Endothelial cell of umbilical vein (primary cell): ENCODE data around the gene ZMAT3. TPM values are rescaled to one million over a fixed set of nuclear protein-coding genes. Genes with fewer than 3 reads are reported as not detected.

ENCODE experiments used
- BruUV-seq: library from RNA; stranded (reverse); fragments of 400-500 nt; replicated peaks from 2 replicates; lab custom pipeline; 2021; lab: Mats Ljungman, UMichigan
- CTCF ChIA-PET: fragments of 300-600, 350-600 bp; sonication (Branson Sonifier 250); formaldehyde crosslinking; loops from one replicate; lab custom pipeline; 2021; ENCODE audit warnings: antibody characterized with exemption, inconsistent platforms; lab: Charles Lee
- POLR2A ChIA-PET: fragments of 300-600, 350-600 bp; sonication (Branson Sonifier 250); formaldehyde crosslinking; loops from one replicate; lab custom pipeline; 2021; ENCODE audit warnings: antibody characterized with exemption, inconsistent platforms; lab: Charles Lee
- DNase-seq: peaks from one replicate; pipeline ENCODE4 v3.0.0-alpha.2; 2011; ENCODE audit warnings: low read depth, low spot score
- FAIRE-seq: peaks from 2 replicates; lab custom pipeline; 2011; peaks lifted over from hg19 to GRCh38; lab: Jason Lieb, UNC
- H2AFZ ChIP-seq: 2 replicates; pipeline ENCODE4 v1.6.0; 2012; ENCODE audit warnings: low read depth, low read length, control low read depth, inconsistent platforms
- H3K27ac ChIP-seq: 2 replicates; pipeline ENCODE4 v1.5.1; 2011; ENCODE audit warnings: low read depth, mild to moderate bottlenecking, control low read depth, low read length, moderate library complexity; ENCODE audit not compliant: insufficient read depth
- H3K27me3 ChIP-seq, 2 experiments: 2 replicates each; pipeline versions ENCODE4 v1.6.0 to v1.6.1; 2011; ENCODE audit warnings: low read length in 2 of 2, mixed read lengths in 1 of 2; ENCODE audit not compliant: control insufficient read depth in 2 of 2, insufficient read depth in 2 of 2
- H3K36me3 ChIP-seq, 2 experiments: 2 replicates in 1 of 2; 3 replicates in 1 of 2; pipeline ENCODE4 v1.5.1; 2011; ENCODE audit warnings: low read length in 2 of 2, mild to moderate bottlenecking in 1 of 2, moderate library complexity in 1 of 2; ENCODE audit not compliant: control insufficient read depth in 2 of 2, insufficient read depth in 2 of 2; ENCODE audit errors: extremely low read depth in 1 of 2
- H3K4me1 ChIP-seq: 3 replicates; pipeline ENCODE4 v1.5.1; 2011; ENCODE audit warnings: mild to moderate bottlenecking, low read length; ENCODE audit not compliant: control insufficient read depth, insufficient read depth; ENCODE audit errors: extremely low read depth
- H3K4me2 ChIP-seq: 2 replicates; pipeline ENCODE4 v1.6.1; 2011; ENCODE audit warnings: low read length, control low read depth, mixed read lengths; ENCODE audit not compliant: insufficient read depth
- H3K4me3 ChIP-seq, 3 experiments: fragments of 200-600 bp in 1 of 3; sonication (generic), shearing (Covaris generic) in 1 of 3; replicated peaks in 1 of 3; 2 replicates each; pipeline ENCODE4 v1.5.1; 2011 to 2016; ENCODE audit warnings: control low read depth in 3 of 3, low read length in 3 of 3, mild to moderate bottlenecking in 2 of 3, inconsistent platforms in 1 of 3, low read depth in 1 of 3, moderate library complexity in 1 of 3; ENCODE audit not compliant: insufficient read depth in 1 of 3
- H3K79me2 ChIP-seq: 2 replicates; pipeline ENCODE4 v1.6.0; 2012; ENCODE audit warnings: low read length, inconsistent platforms; ENCODE audit not compliant: control insufficient read depth, insufficient read depth
- H3K9ac ChIP-seq: replicated peaks from 2 replicates; pipeline ENCODE3; 2011; ENCODE audit warnings: low read length, control low read depth; ENCODE audit not compliant: insufficient read depth; ENCODE audit errors: extremely low read depth
- H3K9me1 ChIP-seq: replicated peaks from 3 replicates; pipeline ENCODE4 v1.6.0; 2011; ENCODE audit warnings: mild to moderate bottlenecking, low read length; ENCODE audit not compliant: control insufficient read depth, insufficient read depth; ENCODE audit errors: extremely low read depth
- H3K9me3 ChIP-seq: replicated peaks from 2 replicates; pipeline ENCODE4 v1.5.1; 2012; ENCODE audit warnings: low read length, inconsistent platforms; ENCODE audit not compliant: control insufficient read depth, insufficient read depth
- H4K20me1 ChIP-seq: replicated peaks from 2 replicates; pipeline ENCODE3; 2011; ENCODE audit warnings: mild to moderate bottlenecking, low read length; ENCODE audit not compliant: control insufficient read depth, insufficient read depth; ENCODE audit errors: extremely low read depth
- CTCF ChIP-seq, 2 donors: IDR thresholded peaks; 1 replicate in 1 of 2; 2 replicates in 1 of 2; pipeline ENCODE4 v1.5.1; 2011; ENCODE audit warnings: low read length in 2 of 2, mild to moderate bottlenecking in 2 of 2, moderate library complexity in 2 of 2, control low read depth in 1 of 2, inconsistent platforms in 1 of 2, low read depth in 1 of 2; ENCODE audit not compliant: insufficient read depth in 1 of 2; ENCODE audit errors: extremely low read depth in 1 of 2
- FOS ChIP-seq: IDR thresholded peaks from 2 replicates; pipeline ENCODE4 v1.6.1; 2011; ENCODE audit warnings: mild to moderate bottlenecking, low read length, moderate library complexity, borderline replicate concordance; ENCODE audit not compliant: insufficient read depth
- GATA2 ChIP-seq: IDR thresholded peaks from 2 replicates; pipeline ENCODE4 v1.7.0; 2011; ENCODE audit warnings: low read depth, mild to moderate bottlenecking, moderate library complexity, mixed read lengths, low read length; ENCODE audit not compliant: insufficient read length, insufficient read depth
- JUN ChIP-seq: IDR thresholded peaks from 2 replicates; pipeline ENCODE4 v1.6.1; 2011; ENCODE audit warnings: borderline replicate concordance, low read depth; ENCODE audit not compliant: insufficient read length, insufficient read depth
- MAX ChIP-seq: IDR thresholded peaks from 2 replicates; pipeline ENCODE4 v1.6.1; 2011; ENCODE audit not compliant: insufficient read depth, insufficient read length
- MYC ChIP-seq: IDR thresholded peaks from one replicate; pipeline ENCODE4 v1.6.1; 2011; ENCODE audit warnings: mild to moderate bottlenecking, low read depth, low read length
- POLR2AphosphoS5 ChIP-seq: IDR thresholded peaks from 2 replicates; pipeline ENCODE4 v1.6.1; 2012; ENCODE audit warnings: low read depth, mild to moderate bottlenecking, control low read depth, low read length, moderate library complexity; ENCODE audit not compliant: insufficient read depth
- dilution Hi-C: fragments of 300-500 bp; cut with MboI; formaldehyde crosslinking; loops from one replicate; pipeline ENCODE4 v1.15.0; 2019; ENCODE audit warnings: low sequenced_read_pairs; ENCODE audit not compliant: extremely low pct_ligation_motif_present
- intact Hi-C: fragments of 100-400 bp; cut with micrococcal nuclease; formaldehyde crosslinking; loops from one replicate; pipeline ENCODE4 v1.10.0; 2022
- polyA plus RNA-seq, 4 experiments: library from polyadenylated mRNA; depleted of rRNA in 3 of 4; stranded (reverse) in 3 of 4; unstranded in 1 of 4; fragments of >200 nt; gene quantifications; 2 replicates each; pipeline versions ENCODE4 v1.2.1 to v1.2.3, GENCODE V29; 2011 to 2012; ENCODE audit warnings: missing spikeins in 1 of 4
- total RNA-seq: library from RNA; stranded (reverse); gene quantifications from 2 replicates; pipeline ENCODE4 v1.2.3, GENCODE V29; 2021

The ZMAT3 gene
- total and polyA plus RNA-seq, 2 donors (not counting 3 experiments of a cell fraction or from before 2014, with no cell fraction given): 13.2 to 33.1 TPM

GRCh38 chr3:179081885-179082284 lies 10.3 kb upstream of the ZMAT3 start:
- H3K4me2 ChIP-seq: no peak overlapping the region
- no peaks in the 10 kb centered on the region for H3K4me1 ChIP-seq
- TF ChIP-seq MAX: no peak
- TF ChIP-seq POLR2AphosphoS5: no peak
- no peak for TF ChIP-seq GATA2
- TF ChIP-seq MYC: no peak
- TF ChIP-seq CTCF (IDR thresholded peaks at IDR 0.05; ENCODE audit: extremely low read depth in 1 of 2, insufficient read depth in 1 of 2, low read depth in 1 of 2, low read length in 2 of 2): no peak
- no peak for TF ChIP-seq FOS
- no peak for TF ChIP-seq JUN
- no peaks in the 10 kb centered on the region for H3K9me3 ChIP-seq
- ChIA-PET CTCF (interaction anchor here (1.7 to 2.6 kb wide), 2 partner anchors 15 to 26 kb away, joined by 4 to 10 read pairs; no protein-coding TSS in a partner anchor), POLR2A (no interaction called here)
- FAIRE-seq (no peak), DNase-seq (no peak)
- no peaks in the 10 kb centered on the region for H3K79me2 ChIP-seq
- H3K27me3 ChIP-seq: peaks cover 0 to 5% of the 10 kb centered on the region in 2 experiments
- H3K9me1 ChIP-seq: no peaks in the 10 kb centered on the region
- H3K27ac ChIP-seq: no peak overlapping the region
- no peaks in the 10 kb centered on the region for H4K20me1 ChIP-seq
- no peak overlapping the region for H2AFZ ChIP-seq
- dilution Hi-C loops: no loop called here
- no TSS peak for BruUV-seq
- H3K4me3 ChIP-seq: no peak overlapping the region
- no peaks in the 10 kb centered on the region for H3K36me3 ChIP-seq
- no peak overlapping the region for H3K9ac ChIP-seq
- intact Hi-C loops: no loop called here
